Left colon (tissue), 2 donors: ENCODE measurements around the gene CBY1. TPM values are rescaled to one million over a fixed set of nuclear protein-coding genes. Genes with fewer than 3 reads are reported as not detected.
"Not testable (repeated sequence)": the region's sequence is repeated elsewhere in the genome, so short reads cannot be mapped to it uniquely, and the experiment has no call there.

Experiments used
- ATAC-seq: fragments of 200-7000 bp; cut with Tn5 transposase; one replicate; pipeline ENCODE4 v1.9.1; 2020; ENCODE audit warnings: mild to moderate bottlenecking, moderate library complexity
- DNase-seq, 2 donors: peaks; one replicate each; pipeline ENCODE4 v3.0.0-alpha.2; 2020
- intact Hi-C, 2 donors: fragments of 100-400 bp; cut with DNase I in 1 of 2; cut with micrococcal nuclease in 1 of 2; formaldehyde crosslinking; loops; one replicate each; pipeline versions ENCODE4 v1.11.2 to v1.14.0; 2022; cut with DNase I, micrococcal nuclease
- total RNA-seq, 2 donors: library from RNA; stranded (reverse); fragmentation: NEBNext Ultra II Directional; extraction: Animal tissue kit (Norgen Biotek cat#: 25700); gene quantifications; one replicate each; pipeline ENCODE4 v1.2.1, GENCODE V29; 2021
- donor health status: DM: no; HTN: no; CAD: no.
- donor health status: DM: yes; HTN: yes; CAD: no.

Gene CBY1
- total RNA-seq, 2 donors from 2014 or later: 21.5 to 28.7 TPM

GRCh38 chr22:38641476-38642040, 14.9 kb upstream of the CBY1 start:
- intact Hi-C loops: no loop called here
- DNase-seq: no peak
- no peak for ATAC-seq

DNA sequence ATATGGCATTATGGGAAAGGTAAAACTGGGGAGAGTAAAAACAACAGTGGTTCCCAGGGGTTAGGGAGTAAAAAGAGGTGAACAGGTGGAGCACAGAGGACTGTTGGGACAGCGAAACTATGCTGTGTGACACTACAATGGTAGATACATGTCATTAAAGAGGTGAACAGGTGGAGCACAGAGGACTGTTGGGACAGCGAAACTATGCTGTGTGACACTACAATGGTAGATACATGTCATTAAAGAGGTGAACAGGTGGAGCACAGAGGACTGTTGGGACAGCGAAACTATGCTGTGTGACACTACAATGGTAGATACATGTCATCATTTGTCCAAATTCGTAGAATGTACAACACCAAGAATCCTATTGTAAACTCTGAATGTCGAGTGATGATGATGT, 12.2 kb upstream of the CBY1 start:
- ATAC-seq, intact Hi-C loops, DNase-seq: not testable (repeated sequence)

DNA sequence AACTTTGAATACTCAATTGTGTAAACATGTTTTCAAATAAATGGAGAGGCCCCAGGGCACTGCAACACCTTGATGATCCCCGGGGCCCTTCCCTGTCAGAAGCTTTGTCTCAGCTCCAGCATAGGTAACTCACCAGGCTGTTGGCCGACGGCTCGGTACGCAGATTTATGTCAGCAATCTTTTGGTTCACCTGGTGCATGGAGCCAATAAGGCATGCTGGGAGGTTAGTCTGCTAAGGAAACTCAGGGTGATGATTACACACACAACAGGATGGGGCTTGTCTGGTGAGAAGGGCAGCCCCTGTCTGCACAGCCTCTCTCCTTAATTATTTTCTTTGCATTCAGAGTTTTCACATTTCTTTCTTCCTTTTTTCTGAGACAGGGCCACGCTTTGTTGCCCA, 11.0 kb upstream of the CBY1 start:
- DNase-seq: no peak
- intact Hi-C loops: no loop called here
- ATAC-seq: no peak

GRCh38 chr22:38649841-38650522, 6.5 kb upstream of the CBY1 start:
- intact Hi-C loops: no loop called here
- no peak for DNase-seq
- no peak for ATAC-seq

- intact Hi-C loops: no loop called here
- DNase-seq: peak; percentile 31 to 60
- ATAC-seq: peak; percentile 63
These were observed 3.6 kb upstream of the CBY1 start for GRCh38 chr22:38652859-38653258.

DNA sequence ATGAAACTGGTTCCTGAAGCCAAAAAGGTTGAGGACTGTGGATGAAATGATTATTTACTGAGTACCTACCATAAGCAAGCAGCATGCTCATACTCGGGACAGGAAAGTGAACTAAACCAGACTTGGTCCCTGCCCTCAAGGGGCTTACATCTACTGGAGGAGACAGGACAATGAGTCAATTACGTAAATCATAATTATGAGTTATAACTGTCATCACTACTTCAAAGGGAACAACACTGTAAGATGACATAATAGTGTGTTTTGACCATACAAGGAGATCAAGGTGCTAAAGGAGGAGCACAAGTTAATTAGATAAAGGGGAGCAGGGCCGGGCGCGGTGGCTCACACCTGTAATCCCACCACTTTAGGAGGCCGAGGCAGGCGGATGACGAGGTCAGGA, 2.7 kb upstream of the CBY1 start:
- DNase-seq (no peak), ATAC-seq (no peak)
- intact Hi-C loops: no loop called here

- ATAC-seq: no peak
- intact Hi-C loops: no loop called here
- DNase-seq: no peak
These were observed 751 bp upstream of the CBY1 start for GRCh38 chr22:38655519-38656255.

DNA sequence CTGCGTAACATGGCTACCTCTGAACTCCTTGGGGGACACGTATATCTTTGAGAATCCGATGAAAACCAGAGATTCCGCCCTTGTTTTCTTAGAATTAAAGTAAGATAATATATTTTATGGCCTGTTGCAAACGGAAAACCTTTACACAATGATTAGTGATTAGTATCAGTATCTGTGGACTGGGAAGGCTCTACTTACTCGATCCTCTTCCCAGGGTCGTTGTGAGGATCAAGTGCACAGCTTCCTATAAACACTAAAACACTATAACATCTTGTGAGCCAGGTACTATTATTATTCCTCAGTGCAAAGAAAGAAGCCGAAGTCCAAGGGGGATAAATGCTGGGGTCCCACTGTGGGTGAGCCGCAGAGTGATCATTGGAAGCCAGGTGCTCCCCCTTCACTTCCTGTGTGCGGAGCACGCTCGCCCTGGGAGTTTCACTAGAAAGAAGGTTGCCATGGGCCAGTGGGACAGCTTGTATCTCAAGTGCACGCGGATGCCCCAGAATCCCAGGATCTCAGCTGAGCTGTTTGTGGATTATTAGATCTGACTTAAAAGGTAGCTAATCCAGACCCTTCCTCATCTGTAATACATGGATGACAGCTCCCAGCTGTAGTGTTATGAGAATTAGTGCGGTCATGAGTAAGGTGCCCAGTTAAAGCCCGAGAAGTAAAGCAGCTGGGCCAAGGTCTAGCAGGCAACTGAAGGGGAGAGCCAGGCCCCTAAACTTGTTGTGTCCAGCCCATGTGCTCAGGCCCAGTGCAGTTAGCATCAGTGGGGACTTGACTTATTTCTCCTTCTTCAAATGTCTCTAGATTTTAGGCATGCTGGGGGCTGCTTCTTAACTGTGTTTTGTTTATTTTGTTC, 839 bp downstream of the CBY1 start:
- DNase-seq (peak in 1 of 2 donors; percentile 42), ATAC-seq (peak; percentile 30)
- intact Hi-C loops: no loop called here

GRCh38 chr22:38674888-38675287, 18.4 kb downstream of the CBY1 start:
- DNase-seq: no peak
- intact Hi-C loops: no loop called here
- ATAC-seq: no peak

GRCh38 chr22:38675833-38676232, 19.4 kb downstream of the CBY1 start:
- no peak for ATAC-seq
- DNase-seq: no peak
- intact Hi-C loops: no loop called here

DNA sequence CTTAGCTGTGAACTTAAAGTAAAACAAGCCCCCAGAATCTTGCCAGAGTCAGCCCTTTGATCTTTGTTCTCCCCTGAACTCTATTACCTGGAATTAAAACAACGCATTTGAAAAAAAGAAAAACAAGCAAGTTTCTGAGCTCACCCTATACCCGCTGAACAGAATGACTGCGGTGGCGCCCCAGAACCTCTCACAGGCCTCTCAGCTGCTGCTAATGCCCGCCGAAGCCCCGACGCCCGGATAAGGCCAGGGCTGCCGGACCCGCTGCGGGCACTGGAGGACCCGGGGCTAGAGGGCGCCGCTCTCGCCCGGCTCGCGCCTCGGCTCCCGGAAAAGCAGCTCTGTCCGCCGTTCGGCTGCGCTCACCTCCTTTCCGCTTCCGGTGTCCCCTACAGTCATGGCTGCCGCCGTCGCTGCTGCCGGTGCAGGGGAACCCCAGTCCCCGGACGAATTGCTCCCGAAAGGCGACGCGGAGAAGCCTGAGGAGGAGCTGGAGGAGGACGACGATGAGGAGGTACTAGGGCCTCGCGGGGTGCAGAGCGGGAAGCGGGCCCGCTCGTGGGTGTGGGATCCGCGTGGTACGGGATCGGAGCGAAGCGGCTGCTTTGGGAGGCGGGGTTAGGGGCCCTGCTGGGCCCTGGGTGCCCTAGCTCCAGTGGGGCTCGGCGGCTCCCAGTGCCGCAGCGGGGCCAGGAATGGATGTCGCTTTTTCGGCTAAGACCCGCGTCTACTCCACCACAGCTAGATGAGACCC, 25.3 kb downstream of the CBY1 start, which contains the start of gene TOMM22:
TOMM22 (plus strand) TSS at position 376 of the 754 bp plus-strand sequence; CDS start at position 398, 22 bp downstream.
- ATAC-seq: peak; percentile 97
- peak; percentile 85 to 91 for DNase-seq
- intact Hi-C loops: no loop called here

DNA sequence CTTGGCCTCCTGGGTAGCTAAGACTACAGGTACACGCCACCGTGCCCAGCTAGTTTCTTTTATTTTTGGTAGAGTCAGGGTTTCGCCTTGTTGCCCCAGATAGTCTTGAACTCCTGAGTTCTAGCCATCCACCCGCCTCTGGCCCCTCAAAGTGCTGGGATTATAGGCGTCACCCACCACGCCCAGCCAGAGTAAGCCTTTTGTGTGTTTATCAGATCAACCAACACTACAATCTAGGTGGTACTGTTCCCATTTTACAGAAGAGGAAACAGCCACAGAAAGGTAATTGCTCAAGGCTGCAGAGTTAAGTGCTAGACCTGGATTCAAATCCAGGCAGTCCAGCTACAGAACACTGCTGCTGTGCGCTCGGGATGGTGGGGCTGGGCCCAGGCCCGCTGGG, 28.5 kb downstream of the CBY1 start:
- DNase-seq (no peak), ATAC-seq (no peak)
- intact Hi-C loops: no loop called here

GRCh38 chr22:38685761-38686160, 29.3 kb downstream of the CBY1 start:
- DNase-seq (no peak), ATAC-seq (no peak)
- intact Hi-C loops: no loop called here

DNA sequence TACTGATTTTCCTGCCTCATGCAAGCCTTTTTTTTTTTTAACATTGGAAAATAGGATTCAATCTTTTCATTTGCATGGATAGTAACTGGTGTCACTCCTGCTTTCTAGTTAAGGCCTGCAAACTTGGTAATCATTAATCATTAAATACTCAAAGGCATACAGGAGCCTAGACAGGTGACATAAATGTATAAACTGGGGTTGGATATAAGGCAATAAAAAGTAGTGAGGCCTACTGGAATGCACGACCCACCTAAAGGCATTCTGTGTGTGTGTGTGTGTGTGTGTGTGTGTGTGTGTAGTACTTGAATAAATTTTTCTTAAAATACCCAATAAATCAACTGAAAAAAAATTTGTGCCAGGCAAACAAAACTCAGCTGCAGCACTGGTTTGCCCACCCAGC, 33.2 kb downstream of the CBY1 start:
- ATAC-seq: peak; percentile 38
- intact Hi-C loops: no loop called here
- DNase-seq: no peak

DNA sequence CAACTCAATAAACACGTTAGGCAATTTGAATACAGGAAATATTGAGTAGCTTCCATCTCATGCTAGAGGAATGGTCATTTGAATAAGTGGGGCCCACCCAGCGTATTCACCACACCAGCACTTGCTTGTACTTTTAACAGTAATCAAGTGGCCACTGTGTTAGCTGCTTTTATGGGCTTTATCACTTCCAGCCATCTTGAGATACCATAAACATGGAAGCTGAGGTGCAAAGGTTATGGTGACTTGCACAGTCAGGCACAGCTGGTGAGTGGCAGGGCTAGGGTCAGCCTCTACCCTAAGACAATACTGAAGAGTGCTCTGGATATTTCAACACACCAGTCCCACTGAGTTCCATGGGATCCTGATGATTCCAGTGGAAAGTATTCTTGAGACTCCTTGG, 37.6 kb downstream of the CBY1 start:
- ATAC-seq (peak; percentile 79), DNase-seq (peak; percentile 59 to 76)

DNA sequence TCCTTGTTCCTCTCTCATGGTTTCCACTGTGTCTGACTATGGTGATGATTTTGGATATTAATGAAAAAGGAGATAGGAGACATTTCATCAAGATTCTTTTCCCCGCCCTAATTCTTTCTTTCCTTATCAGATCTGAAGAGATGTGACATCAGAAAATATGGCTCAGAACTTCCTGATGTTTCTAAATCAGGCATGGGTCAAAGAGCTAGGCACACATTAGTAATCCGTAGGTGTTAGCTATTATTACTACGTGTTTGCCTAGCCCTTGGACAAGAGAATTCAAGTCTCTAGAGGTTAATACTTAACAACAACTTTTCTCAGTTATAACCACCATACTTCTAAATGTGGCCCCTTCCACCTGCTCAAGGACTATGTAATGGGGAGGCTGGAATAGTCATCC, 38.5 kb downstream of the CBY1 start:
- ATAC-seq (peak; percentile 56), DNase-seq (no peak)
- intact Hi-C loops: no loop called here

More for the DNA sequence above, 37.6 kb downstream of the CBY1 start:
- intact Hi-C loops: no loop called here

DNA sequence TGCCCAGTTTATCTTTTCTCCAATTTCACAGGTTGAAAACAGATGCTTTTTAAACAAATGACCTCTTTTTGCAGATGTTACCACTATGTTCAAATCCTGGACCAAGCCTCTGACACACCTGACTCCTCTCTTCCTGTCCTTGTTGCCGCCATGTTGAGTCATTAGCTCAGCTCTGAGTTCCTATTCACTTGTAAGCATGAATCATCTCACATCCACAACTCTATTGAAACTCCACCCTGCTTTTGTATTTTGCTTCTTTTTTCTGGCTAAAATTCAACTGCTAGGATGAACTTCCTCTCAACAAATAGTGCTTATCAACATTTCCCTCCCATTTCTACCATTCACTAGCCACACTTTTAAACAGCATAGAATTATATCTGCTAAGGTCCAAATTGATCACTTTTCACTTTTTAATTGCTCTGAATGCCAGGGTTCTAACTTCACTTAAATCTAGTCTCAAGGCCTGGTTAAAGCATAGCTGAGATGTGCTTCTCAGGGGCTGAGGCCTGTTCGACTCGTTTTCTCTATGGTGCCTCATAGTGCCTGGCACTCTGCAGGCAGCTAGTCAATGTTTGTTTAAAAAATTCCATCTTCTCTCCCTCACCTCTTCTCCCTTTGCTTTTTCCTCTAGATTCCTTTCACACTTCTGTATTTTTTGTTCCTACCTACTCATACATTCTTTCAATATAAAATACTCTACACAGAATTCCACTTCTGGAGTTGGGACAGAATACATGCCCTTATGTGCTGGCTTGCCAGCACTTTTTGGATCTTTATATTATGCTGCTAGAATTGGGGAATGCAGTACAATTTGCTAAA, 40.4 kb downstream of the CBY1 start:
- ATAC-seq (no peak), DNase-seq (peak in 1 of 2 donors; percentile 44)
- intact Hi-C loops: no loop called here
